Measurements from ENCODE around the gene NBPF3. TPM values are rescaled to one million over a fixed set of nuclear protein-coding genes. Genes with fewer than 3 reads are reported as not detected.

Gene NBPF3
- total RNA-seq, 1 experiment from 2014 or later = 15.9 TPM

- in situ Hi-C loops (cut with HindIII; ENCODE audit: low pct_unique_long_range_greater_than_20kb, low sequenced_read_pairs) = no loop called here
- Histone ChIP-seq H3K4me3 (ENCODE audit: low read depth in 2 of 2, low read length in 2 of 2) (no peak overlapping the region), H3K9me3 (ENCODE audit: control insufficient read depth, insufficient read depth, low read depth, low read length) (no peaks in the 10 kb centered on the region), H3K36me3 (ENCODE audit: control insufficient read depth, insufficient read depth, low read length) (no peaks in the 10 kb centered on the region; the same call in 1 of the 2 replicates), H3K27ac (ENCODE audit: low read length) (no peak overlapping the region), H3K4me1 (ENCODE audit: control insufficient read depth, insufficient read depth, low read length) (no peaks in the 10 kb centered on the region), H3K27me3 (ENCODE audit: control insufficient read depth, insufficient read depth, low read length) (no peaks in the 10 kb centered on the region)
- CTCF ChIA-PET = interaction anchor here (0.6 kb wide), 1 partner anchor 36 kb away, joined by 5 read pairs; no protein-coding TSS in a partner anchor
- DNase-seq (ENCODE audit: low read depth, low spot score) (no peak), ATAC-seq (no peak)
- intact Hi-C loops (cut with micrococcal nuclease; ENCODE audit: unreplicated experiment) = no loop called here
- no TSS peak for BruUV-seq (replicated peaks)
- POLR2A ChIA-PET = no interaction called here
- TF ChIP-seq POLR2AphosphoS5 (IDR thresholded peaks at IDR 0.05; ENCODE audit: low read depth, low read length) (no peak), CTCF (IDR thresholded peaks at IDR 0.05) (peak; percentile 58), TCF7L2 (IDR thresholded peaks at IDR 0.05; ENCODE audit: low read depth, low read length) (no peak), REST (IDR thresholded peaks at IDR 0.05; ENCODE audit: insufficient read depth in 1 of 2, low read depth in 2 of 2, low read length in 1 of 2) (no peak), SIN3A (IDR thresholded peaks at IDR 0.05; ENCODE audit: borderline replicate concordance, insufficient read depth, low read depth, low read length) (no peak)
Measured at GRCh38 chr1:21468599-21468998, 28.7 kb downstream of the NBPF3 start.

- Histone ChIP-seq H3K27ac (ENCODE audit: low read length) (no peak overlapping the region), H3K4me3 (ENCODE audit: low read depth in 2 of 2, low read length in 2 of 2) (no peak overlapping the region), H3K36me3 (ENCODE audit: control insufficient read depth, insufficient read depth, low read length) (no peaks in the 10 kb centered on the region; the same call in 1 of the 2 replicates), H3K9me3 (ENCODE audit: control insufficient read depth, insufficient read depth, low read depth, low read length) (no peaks in the 10 kb centered on the region), H3K4me1 (ENCODE audit: control insufficient read depth, insufficient read depth, low read length) (no peaks in the 10 kb centered on the region), H3K27me3 (ENCODE audit: control insufficient read depth, insufficient read depth, low read length) (no peaks in the 10 kb centered on the region)
- no TSS peak for BruUV-seq (replicated peaks)
- DNase-seq (ENCODE audit: low read depth, low spot score) = no peak
- in situ Hi-C loops (cut with HindIII; ENCODE audit: low pct_unique_long_range_greater_than_20kb, low sequenced_read_pairs) = no loop called here
- ChIA-PET POLR2A (no interaction called here), CTCF (no interaction called here)
- intact Hi-C loops (cut with micrococcal nuclease; ENCODE audit: unreplicated experiment) = no loop called here
- TF ChIP-seq CTCF (IDR thresholded peaks at IDR 0.05) (no peak), REST (IDR thresholded peaks at IDR 0.05; ENCODE audit: insufficient read depth in 1 of 2, low read depth in 2 of 2, low read length in 1 of 2) (no peak), POLR2AphosphoS5 (IDR thresholded peaks at IDR 0.05; ENCODE audit: low read depth, low read length) (no peak), TCF7L2 (IDR thresholded peaks at IDR 0.05; ENCODE audit: low read depth, low read length) (no peak), SIN3A (IDR thresholded peaks at IDR 0.05; ENCODE audit: borderline replicate concordance, insufficient read depth, low read depth, low read length) (no peak)
- ATAC-seq = no peak
Measured at GRCh38 chr1:21469581-21469980, 29.6 kb downstream of the NBPF3 start.
